RWPE1 (cell line): ENCODE results near the gene FERMT3.
A peak's percentile ranks its signal among the peaks of the same experiment; 100 is the strongest.

Experiments
- CTCF ChIA-PET: fragments of 350-600 bp; sonication (Branson Sonifier 250); formaldehyde crosslinking; extraction: SDS; loops from one replicate; lab custom pipeline; 2021; lab: Yijun Ruan, JAX
- POLR2A ChIA-PET: fragments of 400-600 bp; formaldehyde crosslinking; extraction: SDS; loops from one replicate; lab custom pipeline; 2020; ENCODE audit warnings: antibody characterized with exemption; ENCODE audit not compliant: low non-redundant PET; lab: Yijun Ruan, JAX
- DNase-seq: peaks from one replicate; pipeline ENCODE4 v3.0.0; 2012; ENCODE audit warnings: low spot score
- H3K27ac ChIP-seq: fragments of 450-650 bp; 2 replicates; pipeline ENCODE4 v1.5.1; 2017
- CTCF ChIP-seq: fragments of 450-650 bp; conservative IDR thresholded peaks from 2 replicates; pipeline ENCODE4 v1.5.1; 2017; ENCODE audit warnings: low read depth, mild to moderate bottlenecking

The FERMT3 gene

DNA sequence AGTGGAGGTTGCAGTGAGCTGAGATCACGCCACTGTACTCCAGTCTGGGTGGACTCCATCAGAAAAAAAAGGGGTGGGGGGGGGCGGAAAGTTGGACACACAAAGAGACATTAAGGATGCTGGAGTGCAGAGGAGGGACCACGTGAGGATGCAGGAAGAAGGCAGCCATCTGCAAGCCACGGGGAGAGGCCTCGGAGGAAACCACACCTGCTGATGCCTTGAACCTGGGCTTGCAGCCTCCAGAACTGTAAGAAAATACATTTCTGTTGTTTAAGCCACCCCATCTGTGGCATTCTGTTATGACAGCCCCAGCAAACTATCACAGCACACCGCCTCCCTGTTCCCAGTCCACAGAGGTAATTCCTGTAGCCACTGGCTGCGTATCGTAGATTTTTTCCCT, 29.8 kb upstream of the FERMT3 start:
- TF ChIP-seq CTCF, result no peak
- DNase-seq, result no peak
- POLR2A ChIA-PET, result no interaction called here
- CTCF ChIA-PET, result no interaction called here
- H3K27ac ChIP-seq, result no peak overlapping the region

DNA sequence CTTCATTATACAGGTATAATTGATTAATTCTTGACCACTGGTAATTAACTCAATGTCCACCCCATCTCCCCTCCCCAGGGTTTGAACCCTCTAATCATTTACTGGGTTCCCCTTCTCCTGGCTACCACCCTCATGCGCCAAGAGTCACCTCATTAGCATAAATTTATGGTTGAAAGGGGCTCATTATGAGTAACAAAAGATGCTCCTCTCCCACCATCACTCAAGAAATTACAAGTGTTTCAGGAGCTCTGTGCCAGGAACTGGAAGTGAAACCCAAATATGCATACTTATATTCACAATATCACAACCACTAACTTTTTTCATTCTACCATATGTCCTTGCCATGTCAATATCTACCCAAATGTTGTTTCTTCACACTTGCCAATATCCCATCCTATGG, 28.3 kb upstream of the FERMT3 start:
- ChIA-PET CTCF (no interaction called here), POLR2A (no interaction called here)
- H3K27ac ChIP-seq, result no peak overlapping the region
- DNase-seq, result no peak
- no peak for TF ChIP-seq CTCF

- ChIA-PET CTCF (no interaction called here), POLR2A (no interaction called here)
- no peak overlapping the region for H3K27ac ChIP-seq
- no peak for TF ChIP-seq CTCF
- no peak for DNase-seq
Observed at GRCh38 chr11:64178951-64179639, 27.4 kb upstream of the FERMT3 start.

GRCh38 chr11:64180891-64181290, 25.6 kb upstream of the FERMT3 start:
- no peak for DNase-seq
- no peak for TF ChIP-seq CTCF
- ChIA-PET CTCF (interaction anchor here (1.3 kb wide), 1 partner anchor 16 kb away, joined by 4 read pairs; no protein-coding TSS in a partner anchor), POLR2A (no interaction called here)
- no peak overlapping the region; the same call in 1 of the 2 replicates for H3K27ac ChIP-seq

- no peak overlapping the region; the same call in 1 of the 2 replicates for H3K27ac ChIP-seq
- POLR2A ChIA-PET, result no interaction called here
Observed at GRCh38 chr11:64181506-64182411, 24.8 kb upstream of the FERMT3 start.

More at GRCh38 chr11:64181506-64182411, 24.8 kb upstream of the FERMT3 start:
- DNase-seq, result peak; percentile 78
- CTCF ChIA-PET, result interaction anchor here (0.6 to 1.3 kb wide), 4 partner anchors 16 to 1467 kb away, joined by 3 to 4 read pairs (median 4); no protein-coding TSS in a partner anchor
- TF ChIP-seq CTCF, result no peak
